HepG2 (cell line): ENCODE measurements around the gene EXOC3.

Experiments
- EP300 ChIP-seq, 3 experiments: sonication (generic) in 1 of 3; formaldehyde crosslinking in 1 of 3; IDR thresholded peaks; 2 replicates each; pipeline versions ENCODE4 v1.5.1 to v1.6.1; 2011 to 2020; ENCODE audit warnings: low read depth in 2 of 3, low read length in 2 of 3, borderline replicate concordance in 1 of 3, improper control_type of control experiment in 1 of 3, mild to moderate bottlenecking in 1 of 3, missing genetic modification reagents in 1 of 3, moderate library complexity in 1 of 3
- FOXK1 ChIP-seq: sonication (generic); formaldehyde crosslinking; IDR thresholded peaks from 2 replicates; pipeline ENCODE4 v1.4.0; 2020; ENCODE audit warnings: low read depth, missing genetic modification reagents, borderline replicate concordance
- GPBP1L1 ChIP-seq: sonication (generic); formaldehyde crosslinking; IDR thresholded peaks from 2 replicates; pipeline ENCODE4 v1.5.0; 2020; ENCODE audit warnings: mild to moderate bottlenecking, missing genetic modification reagents
- POLR2A ChIP-seq, 2 experiments: IDR thresholded peaks; 2 replicates each; pipeline ENCODE4 v1.6.1; 2011; ENCODE audit warnings: low read depth in 2 of 2, low read length in 2 of 2, mild to moderate bottlenecking in 1 of 2, moderate library complexity in 1 of 2; ENCODE audit not compliant: insufficient read depth in 1 of 2

GRCh38 chr5:459562-460272 is 16.7 kb downstream of the EXOC3 start:
- no peak for TF ChIP-seq FOXK1 (CRISPR knock-in tag)
- no peak for TF ChIP-seq EP300 (IDR thresholded peaks at IDR 0.05; ENCODE audit: low read depth in 2 of 2, low read length in 2 of 2)
- no peak for TF ChIP-seq EP300 (CRISPR knock-in tag; IDR thresholded peaks at IDR 0.05; ENCODE audit: borderline replicate concordance)
- TF ChIP-seq POLR2A (IDR thresholded peaks at IDR 0.05; ENCODE audit: insufficient read depth in 1 of 2, low read depth in 2 of 2, low read length in 2 of 2) = no peak
- TF ChIP-seq GPBP1L1 = no peak
